IMR-90 (cell line): ENCODE data around the gene PHKB. TPM values are rescaled to one million over a fixed set of nuclear protein-coding genes. Genes with fewer than 3 reads are reported as not detected.

Experiments
- ATAC-seq: fragments of 200-7000 bp; cut with Tn5 transposase; 2 replicates; pipeline ENCODE4 v1.9.1; 2020; ENCODE audit warnings: low read depth, mild to moderate bottlenecking, moderate library complexity
- BruUV-seq: library from RNA; stranded (reverse); fragments of 400-500 nt; replicated peaks from 2 replicates; lab custom pipeline; 2021; lab: Mats Ljungman, UMichigan
- CTCF ChIA-PET: fragments of 300-600 bp; formaldehyde crosslinking; extraction: SDS; loops from one replicate; lab custom pipeline; 2021; ENCODE audit warnings: antibody characterized with exemption; lab: Yijun Ruan, JAX
- POLR2A ChIA-PET: fragments of 300-600 bp; sonication (Branson Sonifier 250); formaldehyde crosslinking; loops from one replicate; lab custom pipeline; 2022; ENCODE audit warnings: antibody characterized with exemption; ENCODE audit not compliant: unreplicated experiment; lab: Charles Lee
- DNase-seq: peaks from one replicate; pipeline ENCODE4 v3.0.0; 2013
- H2AFZ ChIP-seq: replicated peaks from 2 replicates; pipeline ENCODE3; 2013; ENCODE audit warnings: low read length, mild to moderate bottlenecking; ENCODE audit not compliant: poor library complexity
- H2AK5ac ChIP-seq: 2 replicates; pipeline ENCODE4 v1.6.1; 2013; ENCODE audit warnings: low read depth, low read length, inconsistent platforms
- H2AK9ac ChIP-seq: replicated peaks from 2 replicates; pipeline ENCODE3; 2013; ENCODE audit warnings: mild to moderate bottlenecking, low read depth, low read length, moderate library complexity; ENCODE audit not compliant: poor library complexity
- H2BK120ac ChIP-seq: 2 replicates; pipeline ENCODE4 v1.6.1; 2013; ENCODE audit warnings: low read depth, low read length, inconsistent platforms
- H2BK15ac ChIP-seq: 3 replicates; pipeline ENCODE4 v1.6.1; 2013; ENCODE audit warnings: low read depth, low read length, inconsistent platforms
- H2BK20ac ChIP-seq: 2 replicates; pipeline ENCODE4 v1.6.1; 2013; ENCODE audit warnings: low read depth, mild to moderate bottlenecking, inconsistent platforms, low read length, moderate library complexity
- H2BK5ac ChIP-seq: 2 replicates; pipeline ENCODE4 v1.6.1; 2013; ENCODE audit warnings: mild to moderate bottlenecking, low read depth, low read length, inconsistent platforms; ENCODE audit not compliant: poor library complexity, severe bottlenecking
- H3K14ac ChIP-seq: replicated peaks from 2 replicates; pipeline ENCODE4 v1.6.1; 2013; ENCODE audit warnings: low read depth, low read length, inconsistent platforms
- H3K18ac ChIP-seq: 2 replicates; pipeline ENCODE4 v1.6.1; 2013; ENCODE audit warnings: low read depth, low read length, control low read depth
- H3K23ac ChIP-seq: 2 replicates; pipeline ENCODE4 v1.6.1; 2013; ENCODE audit warnings: low read depth, low read length, inconsistent platforms
- H3K27ac ChIP-seq: 2 replicates; pipeline ENCODE4 v1.5.1; 2013; ENCODE audit warnings: mild to moderate bottlenecking, control low read depth, low read length; ENCODE audit not compliant: insufficient read depth
- H3K27me3 ChIP-seq: 2 replicates; pipeline ENCODE4 v1.6.1; 2013; ENCODE audit warnings: low read length; ENCODE audit not compliant: control insufficient read depth, insufficient read depth
- H3K36me3 ChIP-seq: 2 replicates; pipeline ENCODE4 v1.6.1; 2013; ENCODE audit warnings: low read length, mixed read lengths; ENCODE audit not compliant: control insufficient read depth, insufficient read depth
- H3K4ac ChIP-seq: 2 replicates; pipeline ENCODE4 v1.6.1; 2013; ENCODE audit warnings: low read depth, low read length, inconsistent platforms
- H3K4me1 ChIP-seq: 2 replicates; pipeline ENCODE4 v1.6.1; 2013; ENCODE audit warnings: low read length, mixed read lengths; ENCODE audit not compliant: control insufficient read depth, insufficient read depth
- H3K4me2 ChIP-seq: 2 replicates; pipeline ENCODE4 v1.6.1; 2013; ENCODE audit warnings: low read depth, mild to moderate bottlenecking, control low read depth, low read length, moderate library complexity
- H3K4me3 ChIP-seq: 2 replicates; pipeline ENCODE4 v1.5.1; 2013; ENCODE audit warnings: low read depth, mild to moderate bottlenecking, control low read depth, low read length, moderate library complexity; ENCODE audit not compliant: insufficient read depth
- H3K56ac ChIP-seq: 2 replicates; pipeline ENCODE4 v1.6.1; 2013; ENCODE audit warnings: low read length, inconsistent platforms; ENCODE audit not compliant: insufficient read depth; ENCODE audit errors: extremely low read depth
- H3K79me1 ChIP-seq, 2 experiments: 2 replicates each; pipeline ENCODE4 v1.6.1; 2013; ENCODE audit warnings: low read length in 2 of 2, inconsistent platforms in 1 of 2, low read depth in 1 of 2
- H3K9ac ChIP-seq: 2 replicates; pipeline ENCODE4 v1.6.1; 2013; ENCODE audit warnings: low read depth, low read length, control low read depth
- H3K9me1 ChIP-seq: 2 replicates; pipeline ENCODE4 v1.6.1; 2013; ENCODE audit warnings: low read length, inconsistent platforms; ENCODE audit not compliant: insufficient read depth
- H3K9me3 ChIP-seq: 2 replicates; pipeline ENCODE4 v1.6.1; 2013; ENCODE audit warnings: low read length; ENCODE audit not compliant: control insufficient read depth, insufficient read depth
- H4K20me1 ChIP-seq: 2 replicates; pipeline ENCODE4 v1.6.1; 2013; ENCODE audit warnings: low read length, inconsistent platforms; ENCODE audit not compliant: insufficient read depth
- H4K5ac ChIP-seq: 2 replicates; pipeline ENCODE4 v1.6.1; 2013; ENCODE audit warnings: mild to moderate bottlenecking, low read depth, low read length, control low read depth
- H4K8ac ChIP-seq, 2 experiments: 2 replicates each; pipeline ENCODE4 v1.6.1; 2013; ENCODE audit warnings: low read depth in 2 of 2, low read length in 2 of 2, control low read depth in 1 of 2, inconsistent platforms in 1 of 2
- H4K91ac ChIP-seq: 2 replicates; pipeline ENCODE4 v1.6.1; 2013; ENCODE audit warnings: low read depth, low read length, inconsistent platforms; ENCODE audit not compliant: insufficient read depth
- BHLHE40 ChIP-seq: fragments of 150-350 bp; IDR thresholded peaks from 2 replicates; pipeline ENCODE4 v1.6.1; 2016; ENCODE audit warnings: mild to moderate bottlenecking, low read depth, low read length
- CEBPB ChIP-seq: IDR thresholded peaks from 2 replicates; pipeline ENCODE4 v1.6.1; 2012; ENCODE audit warnings: low read depth, low read length, improper control_type of control experiment
- CHD1 ChIP-seq: IDR thresholded peaks from 2 replicates; pipeline ENCODE4 v1.6.1; 2012; ENCODE audit warnings: low read depth, low read length, improper control_type of control experiment
- CTCF ChIP-seq: conservative IDR thresholded peaks from 2 replicates; pipeline ENCODE4 v1.5.1; 2012; ENCODE audit warnings: mild to moderate bottlenecking, low read depth, low read length, improper control_type of control experiment
- FOS ChIP-seq: fragments of 150-350 bp; IDR thresholded peaks from 2 replicates; pipeline ENCODE4 v1.6.1; 2016; ENCODE audit warnings: low read depth, low read length
- MAFK ChIP-seq: IDR thresholded peaks from 2 replicates; pipeline ENCODE4 v1.6.1; 2012; ENCODE audit warnings: low read depth, low read length, improper control_type of control experiment
- MAZ ChIP-seq: IDR thresholded peaks from 2 replicates; pipeline ENCODE4 v1.6.1; 2012; ENCODE audit warnings: low read depth, mild to moderate bottlenecking, low read length, improper control_type of control experiment, moderate library complexity, borderline replicate concordance
- MXI1 ChIP-seq: IDR thresholded peaks from 2 replicates; pipeline ENCODE4 v1.6.1; 2012; ENCODE audit warnings: low read depth, mild to moderate bottlenecking, low read length, moderate library complexity, borderline replicate concordance
- NFE2L2 ChIP-seq: fragments of 150-350 bp; IDR thresholded peaks from 2 replicates; pipeline ENCODE4 v1.6.1; 2016; ENCODE audit warnings: low read depth, mild to moderate bottlenecking, low read length
- POLR2A ChIP-seq: IDR thresholded peaks from 2 replicates; pipeline ENCODE4 v1.6.1; 2012; ENCODE audit warnings: mild to moderate bottlenecking, low read depth, low read length
- RAD21 ChIP-seq: IDR thresholded peaks from 2 replicates; pipeline ENCODE4 v1.6.1; 2012; ENCODE audit warnings: low read length, improper control_type of control experiment
- RCOR1 ChIP-seq: IDR thresholded peaks from 2 replicates; pipeline ENCODE4 v1.6.1; 2012; ENCODE audit warnings: mild to moderate bottlenecking, low read length, improper control_type of control experiment; ENCODE audit not compliant: insufficient replicate concordance
- RFX5 ChIP-seq: IDR thresholded peaks from 2 replicates; pipeline ENCODE4 v1.8.0; 2012; ENCODE audit warnings: low read depth, mild to moderate bottlenecking, low read length, moderate library complexity
- SMC3 ChIP-seq: fragments of 150-350 bp; IDR thresholded peaks from 2 replicates; pipeline ENCODE4 v1.6.1; 2016; ENCODE audit warnings: low read depth, mild to moderate bottlenecking, antibody characterized with exemption, low read length, moderate library complexity
- WGBS, 2 experiments: methylation state at CpG; one replicate each; pipeline versions ENCODE4 v1.1.5 to v1.1.7; 2013; ENCODE audit warnings: missing lambda C conversion rate in 2 of 2; ENCODE audit not compliant: insufficient read length in 1 of 2; ENCODE audit errors: extremely low coverage in 2 of 2; 5-methylcytosine and 5-hydroxymethylcytosine counted together
- dilution Hi-C: fragments of 300-500 bp; cut with HindIII; formaldehyde crosslinking; loops from one replicate; pipeline ENCODE4 v1.14.3; 2018; ENCODE audit warnings: low sequenced_read_pairs; ENCODE audit not compliant: unreplicated experiment
- in situ Hi-C: fragments of 300-500 bp; cut with MboI; formaldehyde crosslinking; loops from 3 replicates; pipeline ENCODE4 v1.14.3; 2019; ENCODE audit warnings: low sequenced_read_pairs, inconsistent platforms, mixed read lengths
- intact Hi-C: fragments of 100-400 bp; cut with micrococcal nuclease; formaldehyde crosslinking; loops from 2 replicates; pipeline ENCODE4 v1.10.0; 2022
- polyA plus RNA-seq, 3 experiments: library from polyadenylated mRNA; depleted of rRNA; stranded (reverse); fragments of >200 nt; gene quantifications; 2 replicates each; pipeline ENCODE4 v1.2.3, GENCODE V29; 2012; ENCODE audit warnings: low replicate concordance in 1 of 3
- total RNA-seq: library from RNA; depleted of rRNA; stranded (reverse); fragments of >200 nt; gene quantifications from 2 replicates; pipeline ENCODE4 v1.2.3, GENCODE V29; 2012
- TF ChIP-seq, protein P1 (sequence below): fragments of 150-350 bp; IDR thresholded peaks from 2 replicates; pipeline ENCODE4 v1.6.1; 2017; ENCODE audit warnings: mild to moderate bottlenecking, antibody characterized with exemption, low read length, low read depth

Gene PHKB
- total and polyA plus RNA-seq, 2 of the 4 experiments (the other 2 are of a cell fraction) = 24.2 to 58.6 TPM

DNA sequence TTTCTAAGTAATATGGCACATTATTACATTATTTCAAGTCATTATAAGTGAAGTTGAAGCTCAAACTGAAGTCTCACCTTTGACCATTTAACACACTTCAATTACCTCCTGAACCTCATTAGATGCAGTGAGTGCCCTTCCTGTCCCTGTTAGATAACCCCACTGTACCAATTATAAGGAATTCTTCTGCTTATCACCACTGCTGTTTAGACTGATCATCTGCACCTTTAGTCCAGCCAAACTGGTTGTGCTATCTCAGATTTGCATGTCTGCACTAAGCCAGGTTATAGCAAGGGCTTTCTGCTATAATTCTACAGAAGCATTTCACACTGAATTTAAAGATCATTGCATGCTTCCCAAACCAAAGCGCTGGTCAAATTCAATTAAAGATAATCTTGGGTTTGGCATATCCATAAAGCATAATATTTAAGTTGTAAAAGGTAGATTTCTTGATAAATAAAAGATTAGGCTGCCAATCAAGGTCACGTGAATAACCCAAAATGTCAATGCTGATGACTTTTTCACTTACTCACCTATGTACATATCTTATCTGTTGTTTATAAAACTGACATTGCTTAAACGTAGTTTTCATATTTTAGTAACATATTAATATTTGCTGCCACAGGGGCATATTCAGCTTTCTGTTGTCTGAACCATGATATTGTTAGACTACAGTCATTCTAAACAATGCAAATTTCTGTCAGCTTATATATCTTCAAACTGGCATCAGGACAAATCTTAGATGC is 12.1 kb upstream of the PHKB start:
- H2BK120ac ChIP-seq = no peak overlapping the region
- H2BK20ac ChIP-seq = no peak overlapping the region
- peaks cover 8% of the 10 kb centered on the region for H3K36me3 ChIP-seq
- H3K79me1 ChIP-seq = peaks cover 6 to 7% of the 10 kb centered on the region in 2 experiments; a peak in 3 of 4 replicates
- POLR2A ChIA-PET = no interaction called here
- CTCF ChIA-PET = interaction anchor here (0.6 to 1.2 kb wide), 2 partner anchors 307 to 411 kb away, joined by 3 read pairs; no protein-coding TSS in a partner anchor
- no CpG with 5 or more reads among the region's 3 CpGs for WGBS, 2 experiments
- no peak overlapping the region for H3K9ac ChIP-seq
- H4K8ac ChIP-seq = no peak overlapping the region
- no TSS peak for BruUV-seq
- H2BK15ac ChIP-seq = no peak overlapping the region
- H3K4me2 ChIP-seq = no peak overlapping the region
- no peaks in the 10 kb centered on the region for H3K27me3 ChIP-seq
- no peak overlapping the region for H4K5ac ChIP-seq
- H3K4me1 ChIP-seq = peaks cover 2% of the 10 kb centered on the region
- in situ Hi-C loops (no loop called here), dilution Hi-C loops (no loop called here), intact Hi-C loops (loop anchor here (5.0 kb wide), 1 partner anchor 307 kb away; the partner anchor contains the start of gene NETO2)
- H3K14ac ChIP-seq = no peak overlapping the region
- peaks cover 3% of the 10 kb centered on the region; the same call in 1 of the 2 replicates for H3K9me1 ChIP-seq
- H2AK5ac ChIP-seq = no peak overlapping the region
- no peak overlapping the region for H3K27ac ChIP-seq
- no peak overlapping the region for H3K4ac ChIP-seq
- no peak overlapping the region for H3K4me3 ChIP-seq
- DNase-seq = no peak
- H3K56ac ChIP-seq = no peak overlapping the region
- H4K91ac ChIP-seq = no peak overlapping the region
- H2AK9ac ChIP-seq = no peak overlapping the region
- H3K23ac ChIP-seq = no peak overlapping the region
- H2AFZ ChIP-seq = no peak overlapping the region
- no peak overlapping the region for H2BK5ac ChIP-seq
- no peak for ATAC-seq
- H4K20me1 ChIP-seq = no peaks in the 10 kb centered on the region
- H3K9me3 ChIP-seq = no peaks in the 10 kb centered on the region
- no peak overlapping the region for H3K18ac ChIP-seq
- no peak for TF ChIP-seq MAZ
- TF ChIP-seq SMC3 = no peak
- no peak for TF ChIP-seq MAFK
- TF ChIP-seq RCOR1 = no peak
- no peak for TF ChIP-seq NFE2L2
- TF ChIP-seq FOS = no peak
- TF ChIP-seq CHD1 = no peak
- TF ChIP-seq, protein P1, sequence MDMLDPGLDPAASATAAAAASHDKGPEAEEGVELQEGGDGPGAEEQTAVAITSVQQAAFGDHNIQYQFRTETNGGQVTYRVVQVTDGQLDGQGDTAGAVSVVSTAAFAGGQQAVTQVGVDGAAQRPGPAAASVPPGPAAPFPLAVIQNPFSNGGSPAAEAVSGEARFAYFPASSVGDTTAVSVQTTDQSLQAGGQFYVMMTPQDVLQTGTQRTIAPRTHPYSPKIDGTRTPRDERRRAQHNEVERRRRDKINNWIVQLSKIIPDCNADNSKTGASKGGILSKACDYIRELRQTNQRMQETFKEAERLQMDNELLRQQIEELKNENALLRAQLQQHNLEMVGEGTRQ = no peak
- TF ChIP-seq RAD21 = no peak
- TF ChIP-seq RFX5 = no peak
- no peak for TF ChIP-seq BHLHE40
- no peak for TF ChIP-seq MXI1
- TF ChIP-seq POLR2A = no peak
- no peak for TF ChIP-seq CEBPB
- TF ChIP-seq CTCF = no peak
